ENCODE measurements around the gene KRTAP5-3. TPM values are rescaled to one million over a fixed set of nuclear protein-coding genes. Genes with fewer than 3 reads are reported as not detected.

Gene KRTAP5-3
- total and polyA plus RNA-seq, 9 of the 15 experiments (the other 6 are each of a cell fraction or from before 2014, with no cell fraction given): not detected

- Histone ChIP-seq H3K4me1 (replicated peaks in 1 of 2; ENCODE audit: control insufficient read depth in 2 of 2, insufficient read depth in 2 of 2, low read length in 2 of 2) (peaks cover 0 to 45% of the 10 kb centered on the region in 2 experiments; a peak in 1 of 5 replicates), H2AFZ (ENCODE audit: low read depth, low read length) (no peak overlapping the region), H3K4me2 (ENCODE audit: insufficient read depth, low read length) (no peak overlapping the region), H3K27me3 (ENCODE audit: control insufficient read depth in 2 of 2, insufficient read depth in 2 of 2, low read length in 2 of 2) (peaks cover 0 to 41% of the 10 kb centered on the region in 2 experiments; a peak in 2 of 5 replicates), H3K79me2 (ENCODE audit: control insufficient read depth, insufficient read depth, low read length) (no peaks in the 10 kb centered on the region), H3K27ac (ENCODE audit: extremely low read depth, low read depth, low read length) (no peak overlapping the region), H3K36me3 (ENCODE audit: control insufficient read depth, insufficient read depth, low read length) (no peaks in the 10 kb centered on the region), H4K20me1 (replicated peaks; ENCODE audit: control insufficient read depth, insufficient read depth, low read length) (peaks cover 23% of the 10 kb centered on the region), H3K9me1 (ENCODE audit: control insufficient read depth, insufficient read depth, low read length) (no peaks in the 10 kb centered on the region), H3K9me3 (replicated peaks; ENCODE audit: control insufficient read depth, insufficient read depth, low read depth, low read length) (no peaks in the 10 kb centered on the region), H3K4me3 (no peak overlapping the region), H3K9ac (ENCODE audit: insufficient read depth in 1 of 2, low read depth in 2 of 2, low read length in 2 of 2) (peak overlapping the region in 1 of 2 experiments; percentile 52; a peak in 1 of 4 replicates)
- in situ Hi-C loops (cut with MboI): no loop called here
- FAIRE-seq (no peak), ATAC-seq (no peak), DNase-seq (ENCODE audit: extremely low read depth in 1 of 4, low spot score in 3 of 4) (no peak)
- no peak for TF ChIP-seq ZC3H8 (IDR thresholded peaks at IDR 0.05)
- no TSS peak for BruUV-seq (replicated peaks)
- ChIA-PET CTCF (ENCODE audit: low intra/inter-chr PET ratio) (no interaction called here), POLR2A (interaction anchor here (0.5 to 1.4 kb wide), 2 partner anchors 9 to 120 kb away, joined by 3 to 4 read pairs; no protein-coding TSS in a partner anchor)
- 10% methylated on average over 9 of the region's 12 CpGs for WGBS (ENCODE audit: insufficient coverage, low coverage, missing lambda C conversion rate)
- intact Hi-C loops (cut with micrococcal nuclease): no loop called here
Measured at GRCh38 chr11:1558775-1559110, 49.5 kb downstream of the KRTAP5-3 start.

GRCh38 chr11:1557904-1558774, 50.1 kb downstream of the KRTAP5-3 start:
- BruUV-seq (replicated peaks): no TSS peak
- TF ChIP-seq PRPF4 (IDR thresholded peaks at IDR 0.05; ENCODE audit: insufficient read depth, low read depth, low read length, poor library complexity, severe bottlenecking) (no peak), MEIS2 (IDR thresholded peaks at IDR 0.05; ENCODE audit: partially characterized antibody) (no peak), BDP1 (IDR thresholded peaks at IDR 0.05; ENCODE audit: insufficient read depth, insufficient read length) (no peak), NCOR1 (IDR thresholded peaks at IDR 0.05) (no peak), NR2C1 (IDR thresholded peaks at IDR 0.05) (no peak), NR2C1 (tag; IDR thresholded peaks at IDR 0.05) (no peak), ZKSCAN8 (CRISPR knock-in tag; IDR thresholded peaks at IDR 0.05) (no peak), ZFP36 (IDR thresholded peaks at IDR 0.05; ENCODE audit: low read depth, low read length, partially characterized antibody) (no peak), ZNF764 (CRISPR knock-in tag; IDR thresholded peaks at IDR 0.05; ENCODE audit: low read depth) (no peak), SREBF2 (CRISPR knock-in tag; IDR thresholded peaks at IDR 0.05) (no peak), ZFX (CRISPR knock-in tag; IDR thresholded peaks at IDR 0.05) (no peak), IFI16 (CRISPR knock-in tag; IDR thresholded peaks at IDR 0.05) (no peak), JUND (IDR thresholded peaks at IDR 0.05; ENCODE audit: borderline replicate concordance, low read depth, low read length) (no peak), JUND (tag; IDR thresholded peaks at IDR 0.05; ENCODE audit: borderline replicate concordance, low read depth, low read length) (no peak), KHSRP (IDR thresholded peaks at IDR 0.05) (no peak)

More at GRCh38 chr11:1557904-1558774, 50.1 kb downstream of the KRTAP5-3 start:
- peaks cover 23% of the 10 kb centered on the region for H4K20me1 ChIP-seq (replicated peaks; ENCODE audit: control insufficient read depth, insufficient read depth, low read length)
- no peak overlapping the region for H3K27ac ChIP-seq (ENCODE audit: extremely low read depth, low read depth, low read length)
- H2AFZ ChIP-seq (ENCODE audit: low read depth, low read length): no peak overlapping the region
- no peak overlapping the region for H3K4me2 ChIP-seq (ENCODE audit: insufficient read depth, low read length)
- WGBS (ENCODE audit: insufficient coverage, low coverage, missing lambda C conversion rate): 31% methylated on average over 20 of the region's 29 CpGs
- no peaks in the 10 kb centered on the region for H3K9me1 ChIP-seq (ENCODE audit: control insufficient read depth, insufficient read depth, low read length)
- H3K4me3 ChIP-seq: no peak overlapping the region
- H3K9me3 ChIP-seq (replicated peaks; ENCODE audit: control insufficient read depth, insufficient read depth, low read depth, low read length): no peaks in the 10 kb centered on the region
- peaks cover 0 to 41% of the 10 kb centered on the region in 2 experiments; a peak in 2 of 5 replicates for H3K27me3 ChIP-seq (ENCODE audit: control insufficient read depth in 2 of 2, insufficient read depth in 2 of 2, low read length in 2 of 2)
- ChIA-PET CTCF (ENCODE audit: low intra/inter-chr PET ratio) (no interaction called here), POLR2A (interaction anchor here (0.5 to 1.4 kb wide), 2 partner anchors 9 to 120 kb away, joined by 3 to 4 read pairs; no protein-coding TSS in a partner anchor)
- no peaks in the 10 kb centered on the region for H3K36me3 ChIP-seq (ENCODE audit: control insufficient read depth, insufficient read depth, low read length)
- H3K9ac ChIP-seq (ENCODE audit: insufficient read depth in 1 of 2, low read depth in 2 of 2, low read length in 2 of 2): no peak overlapping the region
- peaks cover 0 to 41% of the 10 kb centered on the region in 2 experiments; a peak in 1 of 5 replicates for H3K4me1 ChIP-seq (replicated peaks in 1 of 2; ENCODE audit: control insufficient read depth in 2 of 2, insufficient read depth in 2 of 2, low read length in 2 of 2)
- no peak for DNase-seq (ENCODE audit: extremely low read depth in 1 of 4, low spot score in 3 of 4)
- H3K79me2 ChIP-seq (ENCODE audit: control insufficient read depth, insufficient read depth, low read length): no peaks in the 10 kb centered on the region
- in situ Hi-C loops (cut with MboI) (no loop called here), intact Hi-C loops (cut with micrococcal nuclease) (no loop called here)
- no peak for FAIRE-seq
- no peak for ATAC-seq

All from K562 (cell line).